ENCODE results near the gene UNC5A.
"Not testable (repeated sequence)": the region's sequence is repeated elsewhere in the genome, so short reads cannot be mapped to it uniquely, and the experiment has no call there.

UNC5A gene

DNA sequence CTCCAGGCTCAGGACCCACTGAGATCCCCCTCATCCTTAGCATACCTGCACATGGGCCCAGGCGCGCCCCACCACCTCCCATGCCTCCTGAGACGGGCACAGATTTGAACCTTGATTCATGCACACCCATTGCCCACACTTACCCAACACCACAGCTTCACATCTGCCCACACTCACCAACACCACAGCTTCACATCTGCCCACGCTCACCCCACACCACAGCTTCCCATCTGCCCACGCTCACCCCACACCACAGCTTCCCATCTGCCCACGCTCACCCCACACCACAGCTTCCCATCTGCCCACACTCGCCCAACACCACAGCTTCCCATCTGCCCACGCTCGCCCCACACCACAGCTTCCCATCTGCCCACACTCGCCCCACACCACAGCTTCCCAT lies 60.3 kb downstream of the UNC5A start:
- TF ChIP-seq POLR2AphosphoS5 (IDR thresholded peaks at IDR 0.05; ENCODE audit: low read depth) = peak; percentile 74
- not testable (repeated sequence) for H3K4me3 ChIP-seq (replicated peaks; ENCODE audit: insufficient read depth, low read length); H3K27ac ChIP-seq (replicated peaks)
- peaks cover 10% of the 10 kb centered on the region for H3K27me3 ChIP-seq (ENCODE audit: insufficient read depth, poor library complexity, severe bottlenecking)
- peak in 1 of 2 experiments; percentile 44 for DNase-seq (ENCODE audit: low read depth in 1 of 2, low spot score in 1 of 2)

DNA sequence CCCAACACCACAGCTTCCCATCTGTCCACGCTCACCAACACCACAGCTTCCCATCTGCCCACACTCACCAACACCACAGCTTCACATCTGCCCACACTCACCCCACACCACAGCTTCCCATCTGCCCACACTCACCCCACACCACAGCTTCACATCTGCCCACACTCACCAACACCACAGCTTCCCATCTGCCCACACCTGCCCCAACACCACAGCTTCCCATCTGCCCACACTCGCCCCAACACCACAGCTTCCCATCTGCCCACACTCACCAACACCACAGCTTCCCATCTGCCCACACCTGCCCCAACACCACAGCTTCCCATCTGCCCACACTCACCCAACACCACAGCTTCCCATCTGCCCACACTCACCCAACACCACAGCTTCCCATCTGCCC lies 62.2 kb downstream of the UNC5A start:
- peaks cover 22% of the 10 kb centered on the region for H3K27me3 ChIP-seq (ENCODE audit: insufficient read depth, poor library complexity, severe bottlenecking)
- DNase-seq (ENCODE audit: low read depth in 1 of 2, low spot score in 1 of 2) = peak in 1 of 2 experiments; percentile 18
- H3K4me3 ChIP-seq (replicated peaks; ENCODE audit: insufficient read depth, low read length); H3K27ac ChIP-seq (replicated peaks): not testable (repeated sequence)
- peak; percentile 79 for TF ChIP-seq POLR2AphosphoS5 (IDR thresholded peaks at IDR 0.05; ENCODE audit: low read depth)

DNA sequence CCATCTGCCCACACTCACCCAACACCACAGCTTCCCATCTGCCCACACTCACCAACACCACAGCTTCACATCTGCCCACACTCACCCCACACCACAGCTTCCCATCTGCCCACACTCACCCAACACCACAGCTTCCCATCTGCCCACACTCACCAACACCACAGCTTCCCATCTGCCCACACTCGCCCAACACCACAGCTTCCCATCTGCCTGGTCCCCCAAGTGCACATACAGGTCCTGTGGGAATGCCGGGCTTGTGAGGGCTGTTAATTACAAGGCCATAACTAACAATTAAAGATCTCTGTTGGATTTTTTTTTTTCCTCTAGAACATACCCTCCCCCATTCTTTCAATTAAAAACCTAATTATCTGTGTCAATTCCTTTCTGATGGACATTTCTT lies 62.7 kb downstream of the UNC5A start:
- not testable (repeated sequence) for H3K27ac ChIP-seq (replicated peaks); H3K4me3 ChIP-seq (replicated peaks; ENCODE audit: insufficient read depth, low read length); DNase-seq (ENCODE audit: low read depth in 1 of 2, low spot score in 1 of 2)
- peaks cover 26% of the 10 kb centered on the region for H3K27me3 ChIP-seq (ENCODE audit: insufficient read depth, poor library complexity, severe bottlenecking)

DNA sequence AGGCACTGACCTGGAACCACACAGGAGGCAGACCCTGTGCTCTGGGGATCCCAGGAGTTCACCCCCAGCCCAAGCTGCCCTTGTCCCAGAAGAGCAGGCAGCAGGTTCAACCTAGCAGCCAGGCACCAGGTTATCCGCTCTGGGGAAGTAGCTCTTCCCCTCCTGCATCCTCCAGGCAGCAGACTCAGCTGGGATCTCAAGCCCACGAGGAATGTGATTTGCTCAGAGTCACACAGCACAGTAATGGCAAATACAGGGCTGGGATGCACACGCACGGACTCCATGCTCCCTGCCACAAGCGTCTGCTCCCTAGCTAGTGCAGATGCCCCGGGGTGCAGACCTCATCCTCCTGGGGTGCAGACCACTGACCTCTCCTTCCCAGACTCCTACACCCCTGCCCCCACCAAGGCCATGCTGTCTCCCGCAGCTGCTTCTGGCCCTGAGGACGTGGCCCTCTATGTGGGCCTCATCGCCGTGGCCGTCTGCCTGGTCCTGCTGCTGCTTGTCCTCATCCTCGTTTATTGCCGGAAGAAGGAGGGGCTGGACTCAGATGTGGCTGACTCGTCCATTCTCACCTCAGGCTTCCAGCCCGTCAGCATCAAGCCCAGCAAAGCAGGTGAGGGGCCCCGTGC lies 63.3 kb downstream of the UNC5A start:
- H3K4me3 ChIP-seq (replicated peaks; ENCODE audit: insufficient read depth, low read length) = no peak overlapping the region
- peaks cover 27% of the 10 kb centered on the region for H3K27me3 ChIP-seq (ENCODE audit: insufficient read depth, poor library complexity, severe bottlenecking)
- TF ChIP-seq POLR2AphosphoS5 (IDR thresholded peaks at IDR 0.05; ENCODE audit: low read depth) = no peak
- no peak for TF ChIP-seq GABPA (IDR thresholded peaks at IDR 0.05; ENCODE audit: low read depth)
- TF ChIP-seq, protein P1, sequence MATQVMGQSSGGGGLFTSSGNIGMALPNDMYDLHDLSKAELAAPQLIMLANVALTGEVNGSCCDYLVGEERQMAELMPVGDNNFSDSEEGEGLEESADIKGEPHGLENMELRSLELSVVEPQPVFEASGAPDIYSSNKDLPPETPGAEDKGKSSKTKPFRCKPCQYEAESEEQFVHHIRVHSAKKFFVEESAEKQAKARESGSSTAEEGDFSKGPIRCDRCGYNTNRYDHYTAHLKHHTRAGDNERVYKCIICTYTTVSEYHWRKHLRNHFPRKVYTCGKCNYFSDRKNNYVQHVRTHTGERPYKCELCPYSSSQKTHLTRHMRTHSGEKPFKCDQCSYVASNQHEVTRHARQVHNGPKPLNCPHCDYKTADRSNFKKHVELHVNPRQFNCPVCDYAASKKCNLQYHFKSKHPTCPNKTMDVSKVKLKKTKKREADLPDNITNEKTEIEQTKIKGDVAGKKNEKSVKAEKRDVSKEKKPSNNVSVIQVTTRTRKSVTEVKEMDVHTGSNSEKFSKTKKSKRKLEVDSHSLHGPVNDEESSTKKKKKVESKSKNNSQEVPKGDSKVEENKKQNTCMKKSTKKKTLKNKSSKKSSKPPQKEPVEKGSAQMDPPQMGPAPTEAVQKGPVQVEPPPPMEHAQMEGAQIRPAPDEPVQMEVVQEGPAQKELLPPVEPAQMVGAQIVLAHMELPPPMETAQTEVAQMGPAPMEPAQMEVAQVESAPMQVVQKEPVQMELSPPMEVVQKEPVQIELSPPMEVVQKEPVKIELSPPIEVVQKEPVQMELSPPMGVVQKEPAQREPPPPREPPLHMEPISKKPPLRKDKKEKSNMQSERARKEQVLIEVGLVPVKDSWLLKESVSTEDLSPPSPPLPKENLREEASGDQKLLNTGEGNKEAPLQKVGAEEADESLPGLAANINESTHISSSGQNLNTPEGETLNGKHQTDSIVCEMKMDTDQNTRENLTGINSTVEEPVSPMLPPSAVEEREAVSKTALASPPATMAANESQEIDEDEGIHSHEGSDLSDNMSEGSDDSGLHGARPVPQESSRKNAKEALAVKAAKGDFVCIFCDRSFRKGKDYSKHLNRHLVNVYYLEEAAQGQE (IDR thresholded peaks at IDR 0.05; ENCODE audit: insufficient replicate concordance, low read depth) = no peak
- TF ChIP-seq, protein P2, sequence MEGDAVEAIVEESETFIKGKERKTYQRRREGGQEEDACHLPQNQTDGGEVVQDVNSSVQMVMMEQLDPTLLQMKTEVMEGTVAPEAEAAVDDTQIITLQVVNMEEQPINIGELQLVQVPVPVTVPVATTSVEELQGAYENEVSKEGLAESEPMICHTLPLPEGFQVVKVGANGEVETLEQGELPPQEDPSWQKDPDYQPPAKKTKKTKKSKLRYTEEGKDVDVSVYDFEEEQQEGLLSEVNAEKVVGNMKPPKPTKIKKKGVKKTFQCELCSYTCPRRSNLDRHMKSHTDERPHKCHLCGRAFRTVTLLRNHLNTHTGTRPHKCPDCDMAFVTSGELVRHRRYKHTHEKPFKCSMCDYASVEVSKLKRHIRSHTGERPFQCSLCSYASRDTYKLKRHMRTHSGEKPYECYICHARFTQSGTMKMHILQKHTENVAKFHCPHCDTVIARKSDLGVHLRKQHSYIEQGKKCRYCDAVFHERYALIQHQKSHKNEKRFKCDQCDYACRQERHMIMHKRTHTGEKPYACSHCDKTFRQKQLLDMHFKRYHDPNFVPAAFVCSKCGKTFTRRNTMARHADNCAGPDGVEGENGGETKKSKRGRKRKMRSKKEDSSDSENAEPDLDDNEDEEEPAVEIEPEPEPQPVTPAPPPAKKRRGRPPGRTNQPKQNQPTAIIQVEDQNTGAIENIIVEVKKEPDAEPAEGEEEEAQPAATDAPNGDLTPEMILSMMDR (IDR thresholded peaks at IDR 0.05; ENCODE audit: insufficient read depth, low read length) = no peak
- no peak for TF ChIP-seq SPI1 (IDR thresholded peaks at IDR 0.05; ENCODE audit: borderline replicate concordance, low read depth)
- DNase-seq (ENCODE audit: low read depth in 1 of 2, low spot score in 1 of 2) = no peak
- H3K27ac ChIP-seq (replicated peaks) = no peak overlapping the region

DNA sequence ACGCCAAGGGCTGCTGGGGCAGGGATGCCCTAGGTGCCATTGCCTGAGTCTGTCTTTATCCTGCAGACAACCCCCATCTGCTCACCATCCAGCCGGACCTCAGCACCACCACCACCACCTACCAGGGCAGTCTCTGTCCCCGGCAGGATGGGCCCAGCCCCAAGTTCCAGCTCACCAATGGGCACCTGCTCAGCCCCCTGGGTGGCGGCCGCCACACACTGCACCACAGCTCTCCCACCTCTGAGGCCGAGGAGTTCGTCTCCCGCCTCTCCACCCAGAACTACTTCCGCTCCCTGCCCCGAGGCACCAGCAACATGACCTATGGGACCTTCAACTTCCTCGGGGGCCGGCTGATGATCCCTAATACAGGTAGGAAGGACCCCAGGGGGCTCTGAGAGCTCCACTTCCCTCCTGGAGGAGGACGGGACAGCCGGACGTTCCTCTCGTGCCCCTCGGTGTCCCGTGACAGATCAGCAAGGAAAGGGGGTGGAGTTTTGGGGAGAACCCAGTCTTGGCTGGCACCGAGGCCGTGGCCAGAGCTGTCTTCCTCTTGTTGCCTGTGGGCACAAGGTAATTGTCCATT lies 63.9 kb downstream of the UNC5A start:
- no peak for DNase-seq (ENCODE audit: low read depth in 1 of 2, low spot score in 1 of 2)
- no peak overlapping the region for H3K27ac ChIP-seq (replicated peaks)
- H3K27me3 ChIP-seq (ENCODE audit: insufficient read depth, poor library complexity, severe bottlenecking) = peaks cover 27% of the 10 kb centered on the region
- H3K4me3 ChIP-seq (replicated peaks; ENCODE audit: insufficient read depth, low read length) = no peak overlapping the region
- TF ChIP-seq, protein P2 (IDR thresholded peaks at IDR 0.05; ENCODE audit: insufficient read depth, low read length) = no peak
- TF ChIP-seq POLR2AphosphoS5 (IDR thresholded peaks at IDR 0.05; ENCODE audit: low read depth) (no peak), SPI1 (IDR thresholded peaks at IDR 0.05; ENCODE audit: borderline replicate concordance, low read depth) (no peak), GABPA (IDR thresholded peaks at IDR 0.05; ENCODE audit: low read depth) (no peak)
- TF ChIP-seq, protein P1 (IDR thresholded peaks at IDR 0.05; ENCODE audit: insufficient replicate concordance, low read depth) = no peak
